GM18520 (cell line): Measurements from ENCODE around the gene A4GALT.

ENCODE experiments used
- ATAC-seq: cut with Tn5 transposase; IDR thresholded peaks from one replicate; pipeline ENCODE4 v1.9.1; 2021; ENCODE audit not compliant: unreplicated experiment

Gene A4GALT

GRCh38 chr22:42707496-42707895, 13.2 kb downstream of the A4GALT start:
- ATAC-seq, result no peak

GRCh38 chr22:42704896-42705295, 15.8 kb downstream of the A4GALT start:
- no peak for ATAC-seq

GRCh38 chr22:42702675-42703074, 18.0 kb downstream of the A4GALT start:
- ATAC-seq, result no peak

GRCh38 chr22:42701694-42702093, 19.0 kb downstream of the A4GALT start:
- ATAC-seq, result no peak

DNA sequence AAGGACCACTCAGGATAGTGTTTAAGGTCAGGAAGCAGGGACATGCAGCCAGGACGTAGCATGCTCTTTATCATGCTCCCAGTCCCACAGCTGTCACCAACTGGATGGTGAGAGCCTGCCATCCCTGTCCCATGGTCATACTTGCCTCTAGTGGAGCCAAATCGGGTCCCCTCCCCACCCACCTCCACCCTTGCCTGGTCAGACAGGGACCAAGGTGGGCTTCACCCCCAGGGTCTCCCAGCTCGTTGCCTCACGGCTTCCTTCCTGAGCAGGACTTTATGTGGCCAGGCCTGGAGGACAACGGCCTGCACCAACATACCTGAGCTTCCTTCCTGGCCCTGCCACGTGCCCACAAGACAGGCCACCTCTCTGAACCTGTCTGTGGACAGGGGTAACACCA, 19.8 kb downstream of the A4GALT start:
- ATAC-seq, result no peak

DNA sequence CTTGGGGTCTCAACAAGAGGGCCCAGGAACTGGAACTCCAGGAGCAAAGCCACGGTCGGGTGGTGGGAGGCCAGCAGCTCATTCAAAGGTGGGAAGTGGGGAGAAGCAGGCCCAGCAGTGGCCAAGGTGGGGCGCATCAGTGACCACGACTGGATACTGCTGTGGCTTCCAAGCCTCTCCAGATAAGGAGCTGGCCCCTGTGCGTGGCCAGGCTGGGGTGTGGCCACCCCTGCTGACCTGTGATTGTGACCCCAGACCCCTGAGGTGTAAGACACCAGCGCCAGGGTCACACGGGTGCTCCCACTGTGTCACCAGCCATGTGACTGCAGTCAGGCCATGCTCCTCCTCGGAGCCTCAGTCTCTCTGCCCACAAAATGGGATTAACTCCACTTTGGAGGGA, 20.3 kb downstream of the A4GALT start:
- no peak for ATAC-seq

GRCh38 chr22:42699976-42700352, 20.7 kb downstream of the A4GALT start:
- ATAC-seq, result no peak

GRCh38 chr22:42699281-42699975, 21.2 kb downstream of the A4GALT start:
- ATAC-seq, result no peak

- no peak for ATAC-seq
Measured at GRCh38 chr22:42697542-42698013, 23.1 kb downstream of the A4GALT start.

DNA sequence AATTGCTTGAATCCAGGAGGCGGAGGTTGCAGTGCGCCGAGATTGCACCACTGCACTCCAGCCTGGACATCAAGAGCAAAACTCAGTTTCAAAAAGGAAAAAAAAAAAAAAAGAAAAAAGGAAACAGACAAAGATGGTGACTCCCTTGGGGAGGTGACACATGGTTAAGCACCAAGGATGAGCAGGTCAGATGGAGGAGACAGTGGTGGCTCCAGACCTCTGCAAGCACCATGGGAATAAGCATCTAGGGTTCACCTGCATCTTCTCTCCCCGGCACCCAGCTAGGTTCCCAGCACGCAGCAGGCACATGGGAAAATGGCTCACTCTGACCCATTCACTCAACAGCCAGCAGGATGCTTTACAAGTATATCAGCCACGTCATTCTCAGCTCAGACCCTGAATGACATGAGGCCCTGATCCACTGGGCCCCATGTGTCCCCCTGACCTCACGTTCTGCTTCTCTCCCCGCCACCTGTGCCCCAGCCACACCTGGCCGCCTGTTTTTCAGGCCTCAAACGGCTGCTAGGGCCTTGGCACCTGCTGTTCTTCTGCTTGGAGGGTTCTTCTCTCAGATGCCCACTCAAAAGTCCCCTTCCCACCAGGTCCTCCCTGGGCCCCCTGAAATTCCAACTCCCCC, 24.2 kb downstream of the A4GALT start:
- no peak for ATAC-seq

DNA sequence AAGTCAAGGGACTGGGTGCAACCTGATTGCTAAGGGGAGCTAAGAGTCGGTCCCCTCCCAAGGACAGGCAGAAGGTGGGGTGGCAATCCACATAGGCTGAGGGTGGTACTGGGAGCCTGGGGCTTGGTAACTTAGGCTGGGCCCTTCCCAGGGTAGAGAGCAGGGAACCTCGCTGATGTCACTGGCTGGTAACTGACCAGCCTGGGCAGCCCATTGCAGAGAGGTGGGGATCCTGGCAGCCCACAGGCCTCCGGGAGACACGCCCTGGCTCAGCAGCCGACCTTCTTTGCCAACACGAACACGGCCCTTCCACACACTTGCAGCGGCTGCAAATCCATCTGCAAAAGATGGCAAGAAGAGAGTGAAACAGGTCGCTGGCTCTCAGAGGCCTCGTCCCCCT, 25.4 kb downstream of the A4GALT start:
- ATAC-seq, result no peak

DNA sequence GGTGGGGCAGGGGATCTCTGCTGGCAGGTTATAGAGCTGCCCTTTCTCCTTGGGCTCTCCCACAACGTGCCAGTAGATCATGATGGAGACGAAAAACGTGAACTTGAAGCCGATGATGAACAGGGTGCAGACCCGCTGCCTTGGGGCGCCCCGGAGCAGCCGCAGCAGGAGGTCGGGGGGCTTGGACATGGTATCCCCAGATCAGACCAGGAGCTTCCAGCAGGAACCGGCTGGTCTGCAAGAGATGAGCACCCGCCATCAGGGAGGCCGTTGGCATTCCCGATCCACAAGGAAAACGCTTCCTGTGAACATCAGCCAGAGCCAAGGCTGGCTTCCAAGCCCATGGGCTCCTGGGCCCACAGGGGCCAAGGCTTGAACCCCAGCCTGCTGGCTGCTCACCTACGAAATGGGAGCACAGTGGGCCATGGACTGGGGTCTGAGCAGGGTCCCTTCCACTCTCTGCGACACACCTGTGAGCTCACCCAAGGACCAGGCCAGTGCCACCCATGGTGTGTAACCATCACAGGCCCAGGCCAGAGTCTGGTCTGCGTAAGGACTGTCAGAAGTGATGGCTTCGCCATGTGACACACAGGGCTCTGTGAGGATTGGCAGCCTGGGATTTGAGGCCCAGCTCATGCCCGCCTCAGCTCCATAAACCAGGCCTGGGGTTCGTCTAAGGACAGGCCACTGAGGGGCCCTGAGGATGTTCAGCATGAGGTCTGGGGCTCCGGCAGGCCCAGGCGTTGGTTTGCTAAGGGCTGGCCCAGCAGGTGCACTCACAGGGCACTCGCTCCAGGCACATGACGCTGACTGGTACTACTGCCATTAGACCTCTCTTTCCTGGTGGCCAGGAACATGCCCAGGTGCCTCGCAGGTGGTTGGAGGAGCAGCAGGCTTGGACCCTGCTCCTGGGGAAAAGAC, 26.6 kb downstream of the A4GALT start:
- no peak for ATAC-seq

DNA sequence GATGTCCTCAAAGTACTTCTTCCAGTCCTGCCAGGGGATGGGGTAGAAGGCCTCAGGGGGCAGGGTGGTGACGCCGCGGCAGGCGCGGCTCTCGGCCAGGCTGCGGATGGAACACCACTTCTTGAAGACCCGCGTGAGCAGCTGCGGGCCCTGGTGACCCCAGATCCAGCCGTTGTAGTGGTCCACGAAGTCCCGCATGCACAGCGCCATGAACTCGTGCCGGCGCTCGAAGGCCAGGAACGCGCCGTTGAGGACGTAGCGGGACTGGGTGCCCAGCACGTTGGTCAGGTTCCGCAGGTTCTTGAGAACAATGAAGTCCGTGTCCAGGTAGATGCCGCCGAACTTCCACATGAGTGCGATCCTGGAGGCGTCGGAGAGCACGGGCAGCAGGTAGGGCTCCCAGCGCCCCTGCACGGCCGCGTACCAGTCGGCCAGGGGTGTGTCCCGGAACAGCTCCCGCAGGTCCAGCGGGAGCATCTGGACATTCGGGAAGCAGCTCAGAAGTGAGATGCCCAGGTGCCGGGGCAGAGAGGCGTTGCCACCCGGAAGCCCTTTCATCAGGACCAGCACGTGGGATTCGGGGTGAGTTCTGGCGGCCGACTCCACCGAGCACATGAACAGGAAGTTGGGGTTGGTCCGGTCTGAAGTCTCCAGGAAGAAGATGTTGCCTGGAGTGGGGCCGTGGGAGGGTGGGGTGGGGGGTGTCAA, 27.5 kb downstream of the A4GALT start:
- no peak for ATAC-seq

- ATAC-seq, result no peak
Measured at GRCh38 chr22:42692239-42693054, 28.2 kb downstream of the A4GALT start.

GRCh38 chr22:42691440-42691839, 29.2 kb downstream of the A4GALT start:
- ATAC-seq, result no peak

DNA sequence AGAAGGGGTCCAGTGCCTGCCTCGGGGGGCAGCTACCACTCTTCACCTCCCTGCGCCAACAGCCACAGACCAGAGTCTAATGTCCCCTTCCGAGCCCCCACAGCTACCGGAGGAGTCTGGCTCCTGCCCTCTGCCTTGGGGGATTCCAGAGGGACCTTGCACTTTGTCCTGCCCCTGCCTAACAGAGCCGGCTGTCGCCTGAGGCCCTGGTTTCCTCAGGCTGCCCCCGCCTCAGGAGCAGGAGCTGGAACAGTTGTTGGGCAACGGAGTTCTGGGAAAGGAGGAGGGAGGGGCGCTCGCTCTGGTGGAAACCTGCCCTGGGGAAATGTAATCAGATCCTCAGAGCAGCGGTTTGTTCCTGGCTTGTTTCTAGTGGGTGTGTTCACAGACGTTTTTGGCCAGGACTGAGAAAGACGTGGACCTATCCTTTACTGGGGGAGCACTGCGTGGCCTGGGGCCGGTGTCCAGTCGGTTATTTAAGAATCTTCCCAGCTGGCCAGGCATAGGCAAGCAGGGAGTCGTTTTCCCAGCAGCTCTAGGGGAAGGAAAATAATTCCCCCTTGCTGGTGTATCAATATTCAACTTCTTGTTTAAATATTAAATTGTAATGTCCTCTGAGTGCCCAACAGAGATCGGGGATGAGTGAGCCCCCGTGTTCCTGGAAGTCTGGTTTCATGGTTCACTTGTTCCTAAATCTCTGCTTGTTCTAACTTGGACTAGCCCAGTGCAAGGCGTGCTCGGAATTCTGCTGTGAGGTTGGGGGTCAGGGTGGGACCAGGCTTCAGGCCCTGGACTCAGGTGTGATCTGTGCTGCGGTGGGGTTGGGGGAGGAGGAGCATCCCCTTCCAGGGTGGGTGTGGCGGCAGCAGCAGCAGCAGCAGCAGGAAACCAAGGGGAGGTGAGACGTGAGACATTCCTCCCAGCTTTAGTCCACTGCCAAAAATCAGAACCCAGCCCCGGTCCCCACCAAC, 32.1 kb downstream of the A4GALT start:
- no peak for ATAC-seq

DNA sequence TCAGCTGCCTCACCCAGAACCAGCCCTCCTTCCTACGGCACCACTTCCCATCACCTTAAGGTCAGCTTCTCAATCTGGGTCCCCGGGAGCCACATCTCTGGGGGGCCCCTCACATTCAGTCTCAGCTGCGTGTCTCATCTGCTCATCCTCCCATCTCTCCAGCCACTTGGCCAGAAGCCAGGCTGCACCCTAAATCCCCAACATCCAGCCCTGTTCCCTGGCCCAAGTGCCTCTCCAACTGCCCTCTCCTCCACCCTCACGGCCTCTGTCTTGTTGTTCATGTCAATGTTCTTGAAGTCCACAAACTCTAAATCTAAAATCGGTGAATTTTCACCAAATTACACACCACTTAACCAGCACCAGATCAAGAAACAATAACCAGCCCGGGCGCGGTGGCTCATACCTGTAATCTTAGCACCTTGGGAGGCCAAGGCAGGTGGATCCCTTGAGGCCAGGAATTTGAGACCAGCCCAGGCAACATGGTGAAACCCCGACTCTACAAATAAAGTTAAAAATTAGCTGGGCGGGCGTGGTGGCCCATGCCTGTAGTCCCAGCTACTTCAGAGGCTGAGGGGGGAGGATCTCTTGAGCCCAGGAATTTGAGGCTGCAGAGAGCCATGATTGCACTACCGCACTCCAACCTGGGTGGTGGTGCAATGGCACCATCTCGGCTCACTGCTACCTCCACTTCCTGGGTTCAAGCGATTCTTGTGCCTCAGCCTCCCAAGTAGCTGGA, 33.7 kb downstream of the A4GALT start:
- ATAC-seq, result no peak

GRCh38 chr22:42685941-42686653, 34.6 kb downstream of the A4GALT start:
- ATAC-seq, result no peak
